ENCODE results near the gene GLTPD2.

GLTPD2 gene

GRCh38 chr17:4788807-4789700 is at the start of gene GLTPD2:
Gene GLTPD2 (plus strand): TSS chr17:4788964. CDS start chr17:4789012, 48 bp downstream.
- no peak for DNase-seq (ENCODE audit: low read depth)

GRCh38 chr17:4739122-4740024 is 49.4 kb upstream of the GLTPD2 start, which contains the start of the genes CXCL16 and ZMYND15:
Gene CXCL16 (minus strand): TSS chr17:4739928. CDS start chr17:4739339, 589 bp downstream.
Gene ZMYND15 (plus strand): TSS chr17:4739833. CDS start chr17:4740549, 716 bp downstream.
- peak; percentile 30 for DNase-seq (ENCODE audit: low read depth)

- no peak for DNase-seq (ENCODE audit: low read depth)
Measured at GRCh38 chr17:4740025-4740351, 48.8 kb upstream of the GLTPD2 start.

GRCh38 chr17:4740584-4740983 is 48.2 kb upstream of the GLTPD2 start:
- no peak for DNase-seq (ENCODE audit: low read depth)

GRCh38 chr17:4741544-4741943 is 47.2 kb upstream of the GLTPD2 start:
- DNase-seq (ENCODE audit: low read depth): no peak

GRCh38 chr17:4742133-4742532 is 46.6 kb upstream of the GLTPD2 start:
- DNase-seq (ENCODE audit: low read depth): no peak

GRCh38 chr17:4742629-4743028 is 46.1 kb upstream of the GLTPD2 start:
- no peak for DNase-seq (ENCODE audit: low read depth)

- DNase-seq (ENCODE audit: low read depth): no peak
Measured at GRCh38 chr17:4743216-4743615, 45.5 kb upstream of the GLTPD2 start.

GRCh38 chr17:4743898-4744297 is 44.9 kb upstream of the GLTPD2 start:
- no peak for DNase-seq (ENCODE audit: low read depth)

- DNase-seq (ENCODE audit: low read depth): no peak
Measured at GRCh38 chr17:4744999-4745969, 43.5 kb upstream of the GLTPD2 start.

GRCh38 chr17:4747847-4748246 is 40.9 kb upstream of the GLTPD2 start:
- no peak for DNase-seq (ENCODE audit: low read depth)

GRCh38 chr17:4748686-4749085 is 40.1 kb upstream of the GLTPD2 start:
- no peak for DNase-seq (ENCODE audit: low read depth)

GRCh38 chr17:4750606-4751005 is 38.2 kb upstream of the GLTPD2 start:
- no peak for DNase-seq (ENCODE audit: low read depth)

- DNase-seq (ENCODE audit: low read depth): no peak
Measured at GRCh38 chr17:4751932-4752331, 36.8 kb upstream of the GLTPD2 start.

- DNase-seq (ENCODE audit: low read depth): no peak
Measured at GRCh38 chr17:4753392-4753791, 35.4 kb upstream of the GLTPD2 start.

- no peak for DNase-seq (ENCODE audit: low read depth)
Measured at GRCh38 chr17:4759776-4760236, 29.0 kb upstream of the GLTPD2 start.

- DNase-seq (ENCODE audit: low read depth): no peak
Measured at GRCh38 chr17:4764595-4764994, 24.2 kb upstream of the GLTPD2 start.

- DNase-seq (ENCODE audit: low read depth): no peak
Measured at GRCh38 chr17:4766201-4766600, 22.6 kb upstream of the GLTPD2 start.

- no peak for DNase-seq (ENCODE audit: low read depth)
Measured at GRCh38 chr17:4766723-4767122, 22.0 kb upstream of the GLTPD2 start.

- DNase-seq (ENCODE audit: low read depth): no peak
Measured at GRCh38 chr17:4768298-4768697, 20.5 kb upstream of the GLTPD2 start.

GRCh38 chr17:4769628-4770027 is 19.1 kb upstream of the GLTPD2 start:
- no peak for DNase-seq (ENCODE audit: low read depth)
